Hematopoietic multipotent progenitor cell treated with erythropoietin and hydrocortisone succinate and interleukin-3 and kit ligand, for 4 days (in vitro differentiated cells): ENCODE results near the gene TRIM37.
"Not testable (repeated sequence)": the region's sequence is repeated elsewhere in the genome, so short reads cannot be mapped to it uniquely, and the experiment has no call there.

ENCODE experiments used
- DNase-seq: peaks from one replicate; pipeline ENCODE4 v3.0.0-alpha.2; 2015

The TRIM37 gene

DNA sequence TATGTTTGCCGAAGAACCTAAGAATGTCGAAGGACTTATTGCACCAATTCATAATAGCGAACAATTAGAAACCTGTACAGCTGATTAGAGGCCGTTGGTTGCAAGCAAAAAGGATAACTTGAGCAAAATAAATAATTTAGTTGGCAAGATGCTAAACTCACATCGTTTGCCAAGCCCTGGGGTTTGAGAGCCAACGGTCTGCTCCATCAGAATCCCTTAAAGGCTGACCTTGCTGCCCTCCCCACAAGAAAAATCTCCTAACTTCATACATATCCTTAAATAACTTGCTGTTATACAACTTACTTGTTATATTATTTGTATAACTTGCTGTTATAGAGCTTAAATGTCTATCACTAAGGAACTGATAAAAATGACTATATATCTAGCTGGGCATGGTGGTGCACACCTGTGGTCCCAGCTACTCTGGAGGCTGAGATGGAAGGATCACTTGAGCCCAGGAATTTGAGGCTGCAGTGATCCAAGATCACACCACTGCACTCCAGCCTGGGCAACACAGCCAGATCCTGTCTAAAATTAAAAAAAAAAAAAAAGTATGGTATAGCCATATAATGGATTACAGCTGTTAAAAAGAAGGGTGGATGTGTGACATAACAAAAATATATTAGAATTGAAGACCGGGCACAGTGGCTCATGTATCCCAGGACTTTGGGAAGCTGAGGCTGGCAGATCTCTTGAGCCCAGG is 1.9 kb upstream of the TRIM37 start:
- DNase-seq = peak; percentile 10

DNA sequence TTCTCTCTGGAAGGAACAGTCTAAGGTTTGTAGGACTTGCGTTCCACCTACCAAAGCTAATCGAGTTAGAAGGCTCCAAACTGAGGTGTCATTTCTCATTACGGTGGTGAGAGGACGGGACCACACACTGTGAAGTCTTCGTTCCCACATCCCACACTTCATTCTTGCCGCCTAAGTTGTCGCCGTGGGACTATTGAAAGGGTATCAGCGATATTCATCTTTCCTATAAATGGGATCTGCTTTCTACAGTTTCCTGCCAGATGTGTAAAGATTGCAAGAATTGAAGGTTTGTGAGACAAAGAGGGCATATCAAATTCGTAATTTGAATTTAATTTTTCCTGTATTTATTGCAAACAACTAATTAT is 608 bp upstream of the TRIM37 start:
- no peak for DNase-seq

DNA sequence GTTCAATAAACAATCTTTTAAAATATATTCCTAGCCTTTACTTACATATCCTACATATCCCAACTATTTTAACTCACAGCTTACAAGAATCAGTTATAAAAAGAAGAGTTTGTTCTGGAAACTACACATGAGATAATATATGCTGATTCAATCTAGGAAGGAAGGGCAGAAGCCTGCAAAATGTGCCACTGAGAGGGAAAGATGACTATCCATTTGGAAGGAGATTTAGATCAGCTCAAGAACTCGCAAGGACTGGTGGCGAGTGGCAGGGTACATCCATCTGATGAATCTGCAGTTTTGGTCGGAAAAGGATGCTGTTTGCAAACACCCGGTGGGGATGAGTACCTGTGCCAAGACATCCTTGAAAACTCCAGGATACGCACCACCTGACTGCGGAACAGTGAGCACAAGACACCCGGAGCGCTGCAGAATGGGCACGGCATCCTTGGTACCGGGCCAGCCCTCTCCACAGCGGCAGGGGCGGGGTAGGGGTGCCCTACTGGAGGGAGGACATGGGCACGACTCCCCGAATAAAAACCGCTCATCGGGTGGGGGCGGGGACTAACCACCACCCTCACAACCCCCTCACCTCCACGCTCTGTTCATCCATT is 723 bp downstream of the TRIM37 start:
- DNase-seq = peak; percentile 83

DNA sequence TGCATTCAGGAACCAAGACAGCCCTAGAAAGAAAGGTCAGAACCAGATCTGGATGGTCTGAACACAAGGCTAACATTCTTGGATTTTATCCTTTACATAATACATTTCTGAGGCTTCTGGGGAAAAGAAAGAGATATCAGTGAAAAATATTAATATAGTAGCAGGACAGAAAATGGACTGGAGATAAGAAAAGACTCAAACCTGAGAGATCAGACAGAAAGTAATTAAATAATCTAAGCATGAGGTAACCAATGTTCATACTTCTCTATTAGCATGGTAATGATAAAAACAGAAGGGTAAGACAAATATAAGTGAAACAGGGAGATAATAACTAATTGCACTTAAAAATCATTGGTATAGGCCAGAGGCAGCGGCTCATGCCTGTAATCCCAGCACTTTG is 5.5 kb downstream of the TRIM37 start:
- DNase-seq = no peak

DNA sequence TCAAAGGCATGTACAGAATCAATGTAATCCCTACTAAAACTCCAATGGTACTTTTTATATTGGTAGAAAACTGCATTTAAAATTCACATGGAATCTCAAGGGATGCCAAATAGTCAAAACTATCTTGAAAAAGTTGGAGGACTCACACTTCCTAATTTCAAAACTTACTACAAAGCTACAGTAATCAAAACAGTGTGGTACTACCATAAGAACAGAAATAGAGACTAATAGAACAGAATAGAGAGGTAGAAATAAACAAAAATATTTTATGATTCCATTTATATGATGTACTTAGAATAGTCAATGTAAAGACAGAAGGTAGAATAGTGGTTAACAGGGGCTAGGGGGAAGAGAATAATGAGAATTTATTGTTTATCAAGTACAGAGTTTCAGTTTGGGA is 8.8 kb downstream of the TRIM37 start:
- no peak for DNase-seq

DNA sequence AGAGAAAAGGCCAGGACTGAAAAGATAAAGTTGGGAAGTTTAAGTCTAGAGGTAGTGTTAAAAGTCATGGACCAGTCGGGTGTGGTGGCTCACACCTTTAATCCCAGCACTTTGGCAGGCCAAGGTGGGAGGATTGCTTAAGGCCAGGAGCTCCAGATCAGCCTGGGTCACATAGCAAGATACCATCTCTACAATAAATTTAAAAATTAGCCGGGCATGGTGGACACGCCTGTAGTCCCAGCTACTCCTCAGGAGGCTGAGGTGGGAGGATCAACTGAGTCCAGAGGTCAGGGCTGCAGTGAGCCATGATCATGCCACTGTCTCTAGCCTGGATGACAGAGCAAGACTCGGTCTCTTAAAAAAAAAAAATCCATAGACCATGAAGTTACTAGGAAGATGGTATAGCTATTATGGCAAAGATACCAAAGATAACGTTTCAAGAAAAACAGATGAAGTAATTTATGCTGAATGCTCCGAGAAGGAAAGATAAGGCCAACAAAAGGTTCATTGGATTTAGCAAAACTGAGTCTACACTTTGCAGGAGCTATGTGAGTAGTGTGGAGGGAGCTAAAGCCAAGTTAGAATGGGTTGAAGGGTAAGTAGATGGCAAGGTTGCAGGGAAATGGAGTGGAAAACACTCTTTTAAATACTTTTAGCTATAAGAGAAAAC is 11.7 kb downstream of the TRIM37 start:
- no peak for DNase-seq

DNA sequence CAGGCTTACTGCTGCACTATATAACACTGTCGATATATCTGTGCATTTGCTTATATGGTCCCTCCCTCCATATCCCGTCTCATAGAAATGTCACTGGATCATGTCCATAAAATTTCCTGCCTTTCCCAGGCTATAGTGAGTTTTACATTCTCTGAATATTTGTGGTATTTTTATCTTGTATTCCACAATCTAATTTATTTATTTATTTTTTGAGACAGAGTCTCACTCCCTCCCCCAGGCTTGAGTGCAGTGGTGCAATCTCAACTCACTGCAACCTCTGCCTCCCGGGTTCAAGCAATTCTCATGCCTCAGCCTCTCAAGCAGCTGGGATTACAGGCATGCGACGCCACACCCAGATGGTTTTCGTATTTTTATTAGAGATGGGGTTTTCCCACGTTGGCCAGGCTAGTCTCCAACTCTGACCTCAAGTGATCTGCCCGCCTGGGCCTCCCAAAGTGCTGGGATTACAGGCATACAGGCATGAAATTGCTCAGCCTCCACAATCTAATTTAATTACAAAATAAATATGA is 12.9 kb downstream of the TRIM37 start:
- no peak for DNase-seq

DNA sequence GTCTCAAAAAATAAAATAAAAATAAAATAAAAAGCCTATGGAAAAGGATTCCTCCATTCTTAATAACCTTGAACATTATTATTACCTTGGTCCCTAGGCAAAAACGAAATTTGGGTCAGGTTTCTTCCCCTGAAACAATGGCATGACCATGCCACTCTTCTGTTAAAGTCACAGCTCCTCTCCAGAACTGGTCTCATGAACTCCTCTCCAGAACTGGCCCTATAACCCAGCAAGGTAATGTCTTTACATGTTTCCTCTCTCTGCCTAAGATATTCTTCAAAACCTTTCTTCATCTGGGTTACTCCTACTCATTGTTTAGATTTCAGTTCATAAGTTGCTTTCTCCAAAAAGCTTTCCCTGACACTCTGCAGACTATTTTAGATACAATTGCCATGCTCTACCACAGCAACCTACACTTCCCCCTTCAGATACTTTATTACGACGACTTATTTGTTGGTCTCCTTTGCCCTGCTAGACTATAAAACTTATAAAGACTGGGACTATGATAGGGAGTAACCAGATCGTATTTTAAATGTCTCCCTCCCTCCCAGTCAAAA is 13.5 kb downstream of the TRIM37 start:
- DNase-seq = no peak

DNA sequence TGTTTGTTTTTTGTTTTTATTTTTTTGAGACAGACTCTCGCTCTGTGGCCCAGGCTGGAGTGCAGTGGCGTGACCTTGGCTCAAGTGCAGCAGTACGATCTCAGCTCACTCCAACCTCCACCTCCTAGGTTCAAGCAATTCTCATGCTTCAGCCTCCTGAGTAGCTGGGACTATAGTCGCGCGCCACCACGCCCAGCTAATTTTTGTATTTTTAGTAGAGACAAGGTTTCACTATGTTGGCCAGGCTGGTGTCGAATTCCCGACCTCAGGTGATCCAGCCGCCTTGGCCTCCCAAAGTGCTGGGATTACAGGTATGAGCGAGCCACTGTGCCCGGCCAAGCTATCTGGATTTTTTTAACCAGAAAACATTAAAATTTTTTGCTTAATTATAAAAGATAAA is 16.1 kb downstream of the TRIM37 start:
- not testable (repeated sequence) for DNase-seq

DNA sequence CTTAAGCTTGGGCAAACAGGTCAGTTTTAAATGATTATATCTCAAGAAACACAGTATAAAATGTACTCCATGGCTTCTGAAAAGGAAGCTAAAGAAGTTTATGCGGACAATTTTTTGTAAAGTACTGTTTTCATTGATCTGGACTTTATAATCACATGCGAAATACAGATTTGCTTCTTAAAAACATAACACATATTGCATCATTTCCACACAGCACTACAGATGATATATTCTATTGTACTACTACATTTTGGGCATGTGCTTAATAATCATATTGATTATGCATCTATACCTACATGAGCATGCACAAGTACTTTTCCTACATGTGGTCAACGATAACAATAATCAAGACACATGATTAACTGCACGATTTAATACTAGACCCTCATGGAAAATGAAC is 22.5 kb downstream of the TRIM37 start:
- no peak for DNase-seq

DNA sequence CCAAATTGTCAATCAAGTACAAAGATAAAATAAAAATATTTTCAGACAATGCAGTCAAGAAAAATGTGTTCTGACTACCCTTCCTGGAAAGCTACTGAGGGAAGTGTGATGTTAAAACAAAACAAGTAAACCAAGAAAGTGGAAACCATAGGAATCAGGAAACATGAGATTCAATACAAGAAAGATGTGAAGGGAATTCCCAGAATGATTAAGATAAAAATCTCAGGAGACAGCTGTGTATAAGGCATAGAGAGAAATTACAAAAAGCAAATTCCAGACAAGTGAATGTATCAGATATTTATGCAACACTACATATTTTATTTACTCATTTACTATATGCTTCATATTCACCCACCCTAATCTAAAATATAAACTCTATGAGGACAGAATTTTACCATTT is 32.2 kb downstream of the TRIM37 start:
- no peak for DNase-seq

DNA sequence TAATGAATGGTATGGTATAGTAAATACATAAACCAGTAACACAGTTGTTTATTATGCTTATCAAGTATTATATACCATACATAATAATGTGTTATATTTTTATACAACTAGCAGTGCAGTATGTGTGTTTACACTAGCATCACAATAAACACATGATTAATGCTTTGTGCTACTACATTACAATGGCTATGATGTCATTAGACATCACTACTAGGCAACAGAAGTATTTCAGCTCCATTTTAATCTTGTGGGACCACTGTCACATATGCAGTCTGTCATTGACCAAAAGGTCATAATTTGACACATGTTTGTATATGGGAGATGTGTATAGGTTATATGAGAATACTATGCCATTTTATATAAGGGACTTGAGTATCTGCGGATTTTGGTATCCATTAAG is 32.7 kb downstream of the TRIM37 start:
- no peak for DNase-seq

DNA sequence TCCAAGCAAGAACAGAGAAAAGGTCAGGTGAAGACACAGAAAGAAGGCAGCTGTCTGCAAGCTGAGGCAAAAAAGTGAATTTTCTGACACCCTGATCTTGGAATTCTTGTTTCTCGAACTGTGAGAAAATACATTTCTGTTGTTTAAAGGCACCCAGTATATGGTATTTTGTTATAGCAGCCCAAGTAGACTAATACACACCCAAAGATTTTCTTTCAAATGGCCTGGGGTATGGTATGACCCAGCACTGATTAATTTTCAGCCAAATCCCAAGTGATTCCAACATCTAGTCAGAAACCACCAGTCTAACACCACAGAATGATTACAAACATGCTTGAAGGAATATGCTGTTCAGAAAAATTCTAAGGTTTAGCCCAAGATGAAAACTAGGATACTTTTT is 36.8 kb downstream of the TRIM37 start:
- no peak for DNase-seq

DNA sequence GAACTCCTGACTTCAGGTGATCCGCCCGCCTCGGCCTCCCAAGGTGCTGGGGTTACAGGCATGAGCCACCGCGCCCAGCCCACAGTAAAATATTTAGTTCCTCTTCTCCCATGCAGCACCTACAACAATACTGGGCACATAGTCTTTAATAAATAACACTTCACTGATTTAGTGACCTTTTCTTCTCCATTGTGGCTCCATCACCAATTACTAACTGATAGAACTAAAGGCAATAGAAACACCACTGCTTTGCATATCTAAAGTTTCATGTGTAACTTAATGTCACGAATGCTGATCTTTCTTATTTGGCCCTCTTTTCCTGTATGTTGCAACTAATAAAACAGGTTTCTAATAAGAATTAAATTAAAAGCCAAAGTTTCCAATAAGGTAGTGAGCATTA is 38.9 kb downstream of the TRIM37 start:
- no peak for DNase-seq

DNA sequence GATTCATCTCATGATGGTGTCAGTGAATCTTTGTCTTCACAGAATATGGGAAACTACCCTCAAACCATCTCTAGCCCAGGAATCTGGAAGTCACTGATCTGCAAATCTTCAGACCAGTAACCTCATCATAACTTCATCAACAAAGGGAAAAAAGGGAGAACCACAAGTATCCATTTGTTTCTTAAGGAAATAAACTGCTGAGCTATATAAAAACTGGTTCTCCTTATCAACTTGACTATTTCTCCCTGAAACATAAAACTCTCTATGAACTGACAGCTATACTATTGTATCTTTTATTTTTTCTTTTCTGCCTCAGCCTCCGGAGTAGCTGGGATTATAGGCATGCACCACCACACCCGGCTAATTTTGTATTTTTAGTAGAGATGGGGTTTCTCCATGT is 39.3 kb downstream of the TRIM37 start:
- DNase-seq = no peak

DNA sequence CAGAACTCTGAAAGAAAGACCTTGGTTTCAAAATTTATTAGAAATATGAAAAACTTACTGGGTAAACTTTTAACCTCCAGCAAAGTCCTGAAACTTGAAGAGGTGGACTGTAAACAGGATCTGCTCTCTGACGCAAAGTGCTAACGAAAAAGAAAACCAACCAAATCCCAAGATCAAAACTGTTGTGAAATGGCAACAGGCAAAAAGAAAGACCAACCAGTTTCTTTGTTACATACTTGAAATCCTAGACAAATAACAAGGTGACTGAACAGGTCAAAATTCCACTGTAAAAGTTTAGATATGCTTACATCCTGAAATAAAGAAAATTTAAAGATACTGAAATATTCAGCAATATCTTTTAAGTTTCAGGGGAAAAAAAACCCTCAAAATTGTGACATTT is 44.2 kb downstream of the TRIM37 start:
- DNase-seq = no peak

DNA sequence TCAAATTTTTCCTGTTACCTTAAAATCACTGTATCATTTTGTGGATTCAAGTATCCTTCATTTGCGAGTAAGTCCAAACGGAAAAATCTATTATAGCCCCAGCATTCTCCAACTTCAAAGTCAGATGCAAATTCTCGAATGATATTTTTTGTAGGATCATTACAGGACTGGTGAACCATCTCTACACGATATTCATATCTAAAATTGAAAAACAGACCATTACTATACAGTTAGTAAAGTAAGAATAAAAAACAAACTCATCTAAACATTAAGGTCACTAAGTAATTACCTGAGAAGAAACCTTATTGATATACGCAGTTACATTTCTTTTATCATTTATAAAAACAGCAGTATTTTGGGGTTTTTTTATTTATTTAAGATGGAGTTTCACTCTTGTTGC is 49.8 kb downstream of the TRIM37 start:
- no peak for DNase-seq

DNA sequence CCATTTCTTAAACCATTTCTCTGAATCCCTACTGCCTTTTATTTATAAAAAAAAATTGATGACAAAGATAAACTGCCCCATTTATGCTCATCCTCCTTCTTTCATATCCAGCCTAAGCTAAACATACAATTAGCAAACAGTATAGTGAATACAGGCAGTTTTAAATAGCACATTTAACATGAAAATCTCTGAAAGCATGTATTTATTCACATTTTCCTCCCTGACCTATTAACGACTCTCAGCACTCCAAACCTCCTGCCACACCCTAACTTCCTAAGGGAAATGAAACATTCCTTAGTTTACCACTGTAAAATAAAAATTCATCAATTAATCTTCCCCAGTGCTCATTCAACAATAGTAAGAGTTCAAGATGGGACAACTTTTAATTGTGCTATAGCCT is 56.9 kb downstream of the TRIM37 start:
- DNase-seq = no peak

DNA sequence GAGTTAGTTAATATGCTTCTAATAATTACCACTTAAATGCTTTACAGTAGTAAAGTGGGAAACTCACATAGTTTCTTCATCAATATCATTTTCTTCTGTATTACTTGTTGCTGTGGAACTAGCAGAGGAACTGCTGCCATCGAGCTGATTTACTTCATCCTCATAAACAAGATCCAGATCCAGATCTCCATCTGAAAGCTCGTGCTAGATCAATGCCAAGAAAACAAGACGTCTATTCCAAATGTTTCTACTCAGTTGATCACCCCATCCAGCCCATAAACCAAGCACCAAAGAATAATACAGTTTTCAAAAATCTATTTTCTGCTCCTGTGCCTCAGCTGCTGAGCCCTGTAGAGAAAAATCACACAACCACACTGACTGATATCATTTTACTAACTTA is 59.1 kb downstream of the TRIM37 start:
- no peak for DNase-seq

DNA sequence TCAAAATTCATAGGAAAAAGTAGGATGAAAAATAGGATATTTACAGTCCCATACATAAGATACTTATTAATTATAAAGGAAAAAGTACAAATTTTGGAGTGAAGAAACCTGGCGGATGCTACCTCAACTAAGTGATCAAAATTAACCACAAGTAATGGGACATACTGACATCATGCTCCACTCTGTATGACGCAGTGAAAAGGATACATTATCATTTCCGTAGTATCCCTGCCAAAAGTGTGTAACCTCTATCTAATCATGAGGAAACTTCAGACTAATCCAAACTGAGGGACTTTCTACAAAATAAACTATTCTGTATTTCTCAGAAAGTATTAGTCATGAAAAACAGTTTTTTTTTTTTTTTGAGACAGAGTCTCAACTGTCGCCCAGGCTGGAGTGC is 60.5 kb downstream of the TRIM37 start:
- peak; percentile 17 for DNase-seq

DNA sequence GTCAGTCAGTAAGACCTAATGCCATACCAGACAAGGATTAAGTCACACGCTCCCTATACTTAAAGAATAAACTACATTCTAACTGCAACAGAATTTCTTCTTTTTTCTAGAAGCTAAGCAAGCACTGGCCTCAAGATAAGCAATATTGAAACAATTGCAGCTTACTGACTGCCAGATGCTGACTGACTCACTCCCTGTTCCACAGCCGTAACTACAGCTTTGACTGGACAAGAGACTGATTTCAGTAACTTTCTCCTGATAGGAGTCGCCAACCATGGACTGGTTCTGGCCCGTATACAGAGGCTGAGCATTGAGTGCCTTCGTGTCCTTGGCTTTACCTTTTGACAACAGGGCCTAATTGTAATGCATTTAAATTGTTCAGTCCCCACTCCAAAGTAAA is 67.9 kb downstream of the TRIM37 start:
- DNase-seq = peak; percentile 4

DNA sequence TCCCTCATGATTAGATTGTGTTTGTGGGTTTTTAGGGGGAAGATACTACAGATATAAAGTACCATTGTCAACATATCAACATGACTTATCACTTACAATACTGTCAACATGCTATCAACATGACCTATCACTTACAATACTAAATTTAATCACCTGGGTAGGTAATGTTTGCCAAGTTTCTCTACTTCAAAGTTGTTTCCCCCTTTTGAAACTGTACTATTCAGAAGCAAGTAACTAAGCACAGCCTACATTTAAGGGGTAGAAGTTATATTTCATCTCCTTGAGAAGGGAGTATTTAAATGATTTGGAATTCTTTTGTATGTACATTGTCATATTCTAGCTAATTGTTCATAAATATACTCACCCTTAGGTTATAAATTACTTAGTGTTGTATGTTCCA is 68.7 kb downstream of the TRIM37 start:
- DNase-seq = no peak

DNA sequence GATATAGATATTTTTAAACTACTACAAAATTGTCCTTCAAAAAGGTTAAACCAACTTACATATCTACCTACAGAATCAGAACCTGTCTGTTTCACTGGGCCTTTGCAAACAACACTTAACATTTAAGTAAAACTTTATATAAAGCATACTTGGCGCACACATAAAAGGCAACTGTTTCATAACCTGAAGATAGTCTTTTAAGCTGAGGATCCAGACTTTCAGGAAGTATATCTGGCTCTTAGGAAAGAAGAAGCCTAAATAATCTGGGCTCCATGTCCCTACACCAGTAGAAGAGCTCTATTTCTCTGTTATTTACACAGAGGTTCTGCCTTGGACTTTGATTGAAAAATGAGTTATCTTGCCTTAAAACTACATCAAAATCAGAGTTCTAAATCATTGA is 75.9 kb downstream of the TRIM37 start:
- DNase-seq = no peak

DNA sequence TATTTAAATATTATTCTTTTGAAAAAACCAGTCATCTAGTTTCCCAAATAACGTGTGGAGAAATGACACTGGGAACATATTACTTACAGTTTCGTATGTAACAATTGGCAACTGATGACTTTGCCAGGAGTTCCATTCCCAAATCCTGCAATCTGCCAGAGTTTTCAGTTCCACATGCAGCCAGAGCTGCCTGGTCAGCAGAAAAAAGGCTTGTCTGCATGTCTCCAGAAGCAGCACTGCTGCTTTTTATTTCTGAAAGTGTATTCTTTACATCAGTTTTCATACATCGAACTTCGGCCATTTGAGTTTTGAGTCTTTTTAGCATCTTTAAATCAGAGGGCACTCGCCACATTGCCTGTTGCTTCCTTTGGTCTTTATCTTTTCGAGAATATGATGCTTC is 78.4 kb downstream of the TRIM37 start:
- DNase-seq = no peak
